HG02938 (cell line): ENCODE results near the gene IDUA.
A peak's percentile ranks its signal among the peaks of the same experiment; 100 is the strongest.
"Not testable (repeated sequence)": the region's sequence is repeated elsewhere in the genome, so short reads cannot be mapped to it uniquely, and the experiment has no call there.

Experiments
- ATAC-seq: cut with Tn5 transposase; IDR thresholded peaks from one replicate; pipeline ENCODE4 v1.9.1; 2021; ENCODE audit warnings: mild to moderate bottlenecking, moderate library complexity; ENCODE audit not compliant: unreplicated experiment

Gene IDUA

GRCh38 chr4:966266-967112, 20.4 kb upstream of the IDUA start:
- no peak for ATAC-seq

DNA sequence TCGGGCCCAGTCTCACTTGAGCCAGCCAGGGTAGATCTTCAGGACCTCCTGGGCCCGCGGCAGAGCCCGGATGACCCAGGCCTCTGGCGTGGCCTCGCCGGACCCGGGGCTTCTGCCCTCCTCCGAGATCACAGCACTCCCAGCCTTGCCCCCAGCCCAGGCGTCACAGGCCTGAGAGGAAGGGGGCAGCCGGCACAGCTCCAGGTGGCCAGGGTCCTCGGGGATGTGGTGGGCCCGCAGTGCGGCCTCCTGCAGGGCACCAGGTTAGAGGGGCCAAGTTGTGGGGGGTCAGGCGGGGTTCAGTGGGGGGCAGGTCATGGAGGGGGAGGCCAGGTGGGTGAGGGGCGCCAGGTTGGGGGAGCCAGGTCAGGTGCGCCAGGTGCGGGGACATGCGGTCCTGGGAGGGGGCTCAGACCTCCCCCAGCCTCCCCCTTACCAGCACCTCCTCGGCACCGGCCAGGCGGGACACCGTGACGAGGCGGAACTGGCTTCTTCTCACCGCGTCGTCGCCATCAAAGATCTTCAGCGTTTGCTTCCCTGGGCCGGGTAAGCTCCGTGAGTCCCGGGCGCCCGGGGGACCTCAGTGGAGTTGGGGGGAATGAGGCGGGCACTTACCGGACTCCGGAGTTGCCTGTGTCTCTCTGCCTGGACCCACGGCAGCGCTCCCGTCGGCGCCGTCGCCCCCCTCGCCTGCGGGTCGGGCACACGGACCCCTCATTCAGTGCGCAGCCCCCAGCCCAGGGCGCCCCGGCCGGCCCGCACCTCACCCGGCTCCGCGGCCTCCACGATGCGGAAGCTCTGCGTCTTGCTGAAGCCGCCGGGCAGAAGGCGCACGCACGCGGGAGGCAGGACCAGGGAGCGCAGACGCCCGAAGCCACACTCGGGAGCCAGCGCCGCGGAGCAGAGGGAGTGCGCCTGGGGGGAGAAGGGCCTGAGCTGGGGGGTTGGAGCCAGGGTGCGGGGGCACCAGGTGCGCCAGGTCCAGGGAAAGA, 19.4 kb upstream of the IDUA start:
- no peak for ATAC-seq

- no peak for ATAC-seq
These were observed 18.6 kb upstream of the IDUA start for GRCh38 chr4:968221-968620.

DNA sequence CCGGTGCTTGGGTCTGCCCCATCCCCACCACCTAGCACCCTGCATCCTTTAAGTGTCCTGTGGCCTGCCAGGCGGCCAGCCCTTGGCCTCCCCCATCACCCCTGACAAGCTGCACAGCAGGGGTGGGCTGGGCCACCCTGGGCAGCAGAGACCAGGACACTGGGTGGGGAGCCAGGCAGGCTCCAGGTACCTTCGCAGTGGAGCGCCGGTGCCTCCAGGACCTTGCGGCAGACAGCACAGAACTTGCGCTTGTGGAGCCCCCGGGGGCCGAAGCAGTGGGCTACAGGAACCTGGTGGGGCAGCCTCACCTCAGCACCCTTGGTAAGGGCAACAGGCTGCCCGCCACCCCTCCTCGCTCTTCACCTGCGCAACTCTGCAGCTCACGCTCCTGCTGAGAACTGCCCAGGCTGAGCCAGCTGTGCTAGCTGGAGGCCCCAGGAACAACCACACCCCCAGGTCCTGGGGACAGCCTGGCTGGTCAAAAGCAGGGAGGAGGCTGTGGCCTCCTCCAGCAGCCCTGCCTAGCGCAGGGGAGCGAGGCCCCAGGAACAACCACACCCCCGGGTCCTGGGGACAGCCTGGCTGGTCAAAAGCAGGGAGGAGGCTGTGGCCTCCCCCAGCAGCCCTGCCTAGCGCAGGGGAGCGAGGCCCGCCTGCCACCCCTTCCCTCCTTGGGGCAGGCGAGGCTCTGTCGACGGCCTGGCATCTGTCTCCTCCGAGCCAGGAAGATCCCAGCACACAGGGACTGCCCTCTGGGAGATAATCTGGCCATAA, 18.0 kb upstream of the IDUA start:
- no peak for ATAC-seq

GRCh38 chr4:970046-970745, 16.6 kb upstream of the IDUA start:
- no peak for ATAC-seq

- no peak for ATAC-seq
These were observed 15.9 kb upstream of the IDUA start for GRCh38 chr4:970854-971520.

DNA sequence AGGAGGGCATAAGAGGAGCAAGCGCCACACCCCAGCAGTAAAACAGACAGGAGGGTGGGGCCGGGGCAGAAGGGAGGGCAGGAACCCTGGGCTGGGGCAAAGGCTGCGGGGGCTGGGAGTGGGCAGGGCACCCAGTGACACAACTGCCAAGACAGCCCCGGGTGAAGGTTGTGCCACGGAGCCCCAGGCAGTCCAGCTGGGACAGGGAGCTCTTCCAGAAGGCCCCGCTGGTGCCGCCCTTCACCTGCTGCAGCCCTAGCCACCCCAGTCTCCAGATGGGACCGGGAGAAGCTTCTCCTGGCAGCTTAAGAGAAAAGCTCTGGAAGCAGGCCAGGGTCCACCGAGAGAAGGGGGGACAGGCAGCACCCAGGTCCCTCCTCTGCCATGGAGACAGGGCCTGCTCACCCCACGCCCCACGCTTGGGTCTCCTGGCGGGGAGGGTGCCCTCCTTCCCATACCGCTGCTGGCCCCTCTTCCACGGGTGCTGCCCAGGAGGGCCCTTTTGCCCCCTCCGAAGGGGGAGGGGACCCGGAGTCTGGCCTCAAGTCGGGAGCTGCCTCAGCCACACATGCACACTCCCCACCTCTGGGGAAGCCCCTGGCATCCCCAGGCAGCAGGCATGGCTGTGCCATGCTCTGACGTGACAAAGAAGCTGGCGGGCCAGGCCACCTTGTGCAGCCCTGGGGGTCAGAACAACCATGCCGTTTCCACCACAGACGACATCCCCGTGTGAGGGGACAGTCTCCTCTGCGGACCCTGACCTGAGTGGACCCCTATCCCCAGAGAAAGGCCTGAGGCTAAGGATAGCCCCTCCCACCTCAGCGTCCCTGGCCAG, 15.0 kb upstream of the IDUA start:
- ATAC-seq: no peak

DNA sequence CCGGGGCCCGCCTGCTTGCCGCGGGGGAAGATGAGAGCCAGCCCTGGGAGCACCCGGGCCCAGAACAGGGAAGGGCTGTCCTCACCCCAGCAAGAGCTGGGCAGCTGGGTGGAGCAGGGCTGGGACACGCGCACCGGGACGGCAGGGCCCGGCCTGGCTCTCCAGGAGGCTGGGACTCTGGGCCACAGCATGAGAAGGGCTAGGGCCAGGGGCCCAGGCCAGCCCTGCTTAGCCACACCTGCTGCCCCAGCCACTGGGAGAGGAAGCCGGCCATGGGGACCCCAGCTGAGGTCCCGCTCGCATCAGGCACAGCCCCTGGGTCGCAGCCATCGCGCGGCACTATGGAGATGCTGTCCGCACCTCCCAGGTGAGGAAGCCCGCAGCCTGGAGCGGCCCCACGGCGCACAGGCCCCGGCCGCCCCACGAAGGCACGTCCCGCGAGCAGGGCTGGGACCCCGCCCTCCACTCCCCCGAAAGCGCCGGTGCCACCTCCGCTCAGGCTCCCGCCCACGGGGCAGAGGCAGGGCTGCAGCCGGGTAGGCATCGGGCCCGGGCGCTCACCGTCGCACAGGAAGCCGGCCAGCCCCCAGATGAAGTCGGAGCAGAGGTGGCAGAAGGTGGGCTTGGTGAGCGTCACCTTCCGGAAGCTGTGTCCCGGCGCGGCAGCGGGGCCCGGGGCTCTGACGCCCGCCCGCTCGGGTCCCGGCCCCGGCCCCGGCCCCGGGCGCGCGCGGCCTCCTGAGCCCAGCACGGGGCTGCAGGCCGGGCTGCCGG, 14.0 kb upstream of the IDUA start:
- ATAC-seq: peak; percentile 42

DNA sequence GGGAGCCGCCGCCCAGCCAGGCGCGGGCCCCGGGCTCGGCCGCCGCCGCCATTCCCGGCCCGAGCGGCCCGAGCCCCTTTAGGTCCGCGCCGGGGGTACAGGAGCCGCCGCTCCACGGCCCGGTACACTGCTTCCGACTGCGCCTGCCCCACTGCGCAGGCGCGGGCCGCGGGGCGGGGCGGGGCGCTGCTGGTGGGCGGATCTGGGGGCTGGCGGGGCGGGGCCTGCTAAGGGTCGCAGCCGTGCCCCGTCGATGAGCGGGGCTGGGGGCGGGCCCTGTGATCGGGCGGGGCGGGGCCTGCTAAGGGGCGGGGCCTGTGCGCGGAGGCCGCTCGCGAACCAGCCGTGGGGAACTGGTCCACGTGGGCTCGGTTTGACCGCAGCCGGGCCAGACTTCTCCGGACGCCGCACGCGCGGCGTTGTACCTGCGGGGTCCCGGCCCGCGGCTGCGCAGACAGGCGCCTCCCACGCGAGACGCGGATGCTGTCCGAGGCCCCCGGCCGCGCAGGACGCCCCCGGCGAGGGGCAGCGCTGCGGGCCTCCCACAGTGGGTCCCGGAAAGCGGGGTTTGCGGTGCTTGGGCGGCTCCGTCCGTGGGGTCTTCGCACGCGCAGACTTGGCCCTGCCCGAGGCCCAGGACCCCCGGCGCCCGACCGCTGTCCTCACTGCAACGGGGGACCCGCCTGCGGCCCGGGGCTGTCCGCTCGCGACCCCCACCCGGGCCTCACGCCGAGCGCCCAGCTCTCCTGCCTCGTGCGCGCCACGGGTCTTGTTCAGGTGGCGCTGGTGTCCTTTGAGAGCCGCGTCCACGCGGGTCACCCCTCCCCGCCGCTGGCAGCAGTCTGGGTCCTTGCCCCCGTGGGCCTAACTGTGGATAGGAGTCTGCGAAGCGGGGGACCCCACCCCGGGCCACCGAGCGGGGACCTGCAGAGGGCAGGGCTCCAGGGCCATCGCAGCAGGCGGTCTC, 13.1 kb upstream of the IDUA start, which contains the start of gene DGKQ:
TSS of gene DGKQ (minus strand) at position 139 of the 967 bp plus-strand sequence. CDS start at position 52, 87 bp downstream.
- peak; percentile 53 for ATAC-seq

DNA sequence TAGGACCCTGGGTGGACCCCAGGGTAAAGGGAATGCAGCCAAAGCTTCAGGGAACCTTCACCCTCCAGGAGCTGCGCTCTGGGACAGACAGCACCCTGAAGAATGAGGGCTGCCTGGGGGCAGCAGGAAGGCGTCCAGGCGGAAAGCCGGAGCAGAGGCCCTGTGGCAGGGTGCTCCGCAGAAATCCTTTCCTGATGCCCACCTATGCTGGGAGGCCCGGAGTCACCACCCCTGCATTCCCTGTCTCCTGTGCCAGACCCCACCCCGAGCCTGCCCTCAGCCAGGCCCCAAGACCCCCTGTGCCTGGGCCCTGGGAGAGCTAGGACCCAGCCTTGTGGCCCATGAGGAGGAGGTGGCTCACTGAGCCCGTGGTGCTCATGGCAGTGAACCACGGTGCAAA, 12.2 kb upstream of the IDUA start:
- no peak for ATAC-seq

GRCh38 chr4:976016-976415, 10.8 kb upstream of the IDUA start:
- not testable (repeated sequence) for ATAC-seq

DNA sequence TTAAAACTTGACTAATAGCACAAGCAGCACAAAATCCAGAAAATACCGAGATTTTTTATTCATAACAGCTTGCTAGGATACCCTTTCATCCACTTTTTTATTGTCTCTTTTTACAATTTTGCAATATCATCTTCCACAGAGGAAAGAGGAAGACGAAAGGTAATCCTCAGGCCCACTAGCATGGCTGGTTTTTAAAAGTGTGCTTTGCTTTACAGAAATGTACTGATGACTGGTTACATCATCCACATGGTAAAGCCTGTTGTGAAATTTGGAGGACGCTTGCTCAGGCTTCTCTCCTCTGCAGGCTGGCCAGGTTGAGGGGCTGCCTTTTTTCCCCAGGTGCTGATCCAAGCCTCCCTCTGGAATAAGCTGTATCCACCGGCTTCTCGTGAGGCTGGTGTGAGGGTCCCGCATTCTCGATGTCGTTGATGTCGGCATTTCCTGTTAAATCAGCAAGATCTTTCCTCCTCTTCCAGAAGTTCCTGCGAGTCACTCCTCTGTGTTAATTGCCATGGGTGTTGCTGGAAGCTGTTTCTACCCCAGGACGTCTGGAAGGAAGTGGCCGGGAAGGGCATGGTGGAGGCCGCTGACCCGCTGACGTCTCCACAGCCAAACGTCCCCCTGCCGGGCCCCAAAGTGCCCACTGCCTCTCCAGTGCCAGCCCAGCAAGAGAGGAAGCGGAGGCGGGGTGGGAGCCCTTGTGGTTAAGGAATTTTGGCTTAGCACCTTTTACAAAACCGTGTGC, 7.7 kb upstream of the IDUA start:
- ATAC-seq: no peak

GRCh38 chr4:982291-982690, 4.6 kb upstream of the IDUA start:
- ATAC-seq: no peak

GRCh38 chr4:982814-983213, 4.0 kb upstream of the IDUA start:
- ATAC-seq: no peak

DNA sequence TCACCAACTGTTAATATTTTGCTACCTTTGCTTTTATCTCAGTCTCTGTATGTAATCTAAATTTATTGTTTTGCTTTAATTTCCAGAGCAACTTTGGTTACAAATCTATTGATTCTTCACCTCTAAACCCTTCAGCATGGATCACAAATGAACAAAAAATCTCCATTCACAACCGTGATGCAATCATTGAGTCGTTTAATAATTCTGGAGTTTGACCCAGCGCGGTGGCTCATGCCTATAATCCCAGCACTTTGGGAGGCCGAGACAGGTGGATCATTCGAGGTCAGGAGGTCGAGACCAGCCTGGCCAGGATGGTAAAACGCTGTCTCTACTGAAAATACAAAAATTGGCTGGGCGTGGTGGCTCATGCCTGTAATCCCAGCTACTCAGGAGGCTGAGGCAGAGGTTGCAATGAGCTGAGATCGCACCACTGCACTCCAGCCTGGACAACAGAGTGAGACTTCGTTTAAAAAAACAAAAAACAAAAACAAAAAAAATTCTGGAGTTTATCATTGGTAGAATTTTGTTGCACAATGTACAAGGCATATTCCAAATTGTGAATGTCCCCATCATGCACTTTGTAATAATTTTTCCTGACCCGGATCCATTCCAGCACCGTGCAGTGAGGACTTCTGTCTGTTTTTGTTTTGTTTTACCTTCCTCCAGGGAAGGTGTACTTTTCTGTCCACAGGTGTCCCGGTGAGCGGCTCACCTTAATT, 2.3 kb upstream of the IDUA start:
- ATAC-seq: no peak
